ENCODE results near the gene GNPNAT1.

DNA sequence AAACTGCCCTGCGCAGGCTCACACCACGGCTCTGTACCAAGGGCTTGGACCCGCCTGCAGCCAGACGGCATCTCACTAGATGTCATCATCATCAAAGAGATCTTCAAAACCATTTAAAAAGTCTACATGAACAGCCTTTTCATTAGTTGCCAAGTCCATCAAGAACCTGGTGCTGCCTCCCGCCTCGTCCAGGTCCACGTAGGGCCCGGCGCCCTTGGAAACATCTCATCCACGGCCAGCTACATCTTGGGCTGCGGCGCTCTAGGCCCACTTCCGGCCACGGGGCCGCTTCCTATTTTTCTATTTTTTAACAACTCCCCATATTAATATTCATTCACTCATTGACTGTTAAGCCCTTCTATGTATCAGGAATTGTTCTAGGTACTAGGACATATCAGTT, 7.4 kb upstream of the GNPNAT1 start:
- TF ChIP-seq, protein P1, sequence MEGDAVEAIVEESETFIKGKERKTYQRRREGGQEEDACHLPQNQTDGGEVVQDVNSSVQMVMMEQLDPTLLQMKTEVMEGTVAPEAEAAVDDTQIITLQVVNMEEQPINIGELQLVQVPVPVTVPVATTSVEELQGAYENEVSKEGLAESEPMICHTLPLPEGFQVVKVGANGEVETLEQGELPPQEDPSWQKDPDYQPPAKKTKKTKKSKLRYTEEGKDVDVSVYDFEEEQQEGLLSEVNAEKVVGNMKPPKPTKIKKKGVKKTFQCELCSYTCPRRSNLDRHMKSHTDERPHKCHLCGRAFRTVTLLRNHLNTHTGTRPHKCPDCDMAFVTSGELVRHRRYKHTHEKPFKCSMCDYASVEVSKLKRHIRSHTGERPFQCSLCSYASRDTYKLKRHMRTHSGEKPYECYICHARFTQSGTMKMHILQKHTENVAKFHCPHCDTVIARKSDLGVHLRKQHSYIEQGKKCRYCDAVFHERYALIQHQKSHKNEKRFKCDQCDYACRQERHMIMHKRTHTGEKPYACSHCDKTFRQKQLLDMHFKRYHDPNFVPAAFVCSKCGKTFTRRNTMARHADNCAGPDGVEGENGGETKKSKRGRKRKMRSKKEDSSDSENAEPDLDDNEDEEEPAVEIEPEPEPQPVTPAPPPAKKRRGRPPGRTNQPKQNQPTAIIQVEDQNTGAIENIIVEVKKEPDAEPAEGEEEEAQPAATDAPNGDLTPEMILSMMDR (IDR thresholded peaks at IDR 0.05): no peak
- TF ChIP-seq EP300 (IDR thresholded peaks at IDR 0.05): no peak
